GM18499 (cell line): ENCODE measurements around the gene ZNF777.
"Not testable (repeated sequence)": the region's sequence is repeated elsewhere in the genome, so short reads cannot be mapped to it uniquely, and the experiment has no call there.

Source experiments
- ATAC-seq: cut with Tn5 transposase; IDR thresholded peaks from one replicate; pipeline ENCODE4 v1.9.1; 2021; ENCODE audit warnings: moderate number of reproducible peaks; ENCODE audit not compliant: insufficient read depth, unreplicated experiment

The ZNF777 gene

GRCh38 chr7:149455175-149455950, 5.5 kb downstream of the ZNF777 start:
- ATAC-seq, result no peak

GRCh38 chr7:149454750-149455149, 6.1 kb downstream of the ZNF777 start:
- ATAC-seq, result no peak

- no peak for ATAC-seq
These were observed 6.9 kb downstream of the ZNF777 start for GRCh38 chr7:149454006-149454405.

- no peak for ATAC-seq
These were observed 10.0 kb downstream of the ZNF777 start for GRCh38 chr7:149450821-149451220.

GRCh38 chr7:149449897-149450296, 11.0 kb downstream of the ZNF777 start:
- no peak for ATAC-seq

GRCh38 chr7:149448961-149449360, 11.9 kb downstream of the ZNF777 start:
- no peak for ATAC-seq

- ATAC-seq, result not testable (repeated sequence)
These were observed 14.8 kb downstream of the ZNF777 start for GRCh38 chr7:149446026-149446425.

- ATAC-seq, result no peak
These were observed 16.6 kb downstream of the ZNF777 start for GRCh38 chr7:149444287-149444686.

- no peak for ATAC-seq
These were observed 17.3 kb downstream of the ZNF777 start for GRCh38 chr7:149443523-149443922.

GRCh38 chr7:149442924-149443323, 17.9 kb downstream of the ZNF777 start:
- no peak for ATAC-seq

- ATAC-seq, result no peak
These were observed 20.6 kb downstream of the ZNF777 start for GRCh38 chr7:149440222-149440621.

GRCh38 chr7:149436358-149436757, 24.5 kb downstream of the ZNF777 start:
- no peak for ATAC-seq

GRCh38 chr7:149433124-149433523, 27.7 kb downstream of the ZNF777 start:
- no peak for ATAC-seq

GRCh38 chr7:149432121-149432691, 28.7 kb downstream of the ZNF777 start:
- ATAC-seq, result no peak

- no peak for ATAC-seq
These were observed 29.3 kb downstream of the ZNF777 start for GRCh38 chr7:149431486-149432120.

GRCh38 chr7:149430192-149430591, 30.7 kb downstream of the ZNF777 start:
- no peak for ATAC-seq

- no peak for ATAC-seq
These were observed 33.0 kb downstream of the ZNF777 start for GRCh38 chr7:149427893-149428292.

- ATAC-seq, result no peak
These were observed 33.7 kb downstream of the ZNF777 start for GRCh38 chr7:149427096-149427680.

- ATAC-seq, result no peak
These were observed 37.3 kb downstream of the ZNF777 start for GRCh38 chr7:149423449-149424110.

GRCh38 chr7:149422914-149423301, 38.0 kb downstream of the ZNF777 start:
- no peak for ATAC-seq
